Gastroesophageal sphincter (tissue), 4 donors: ENCODE results near the gene HSD17B3. TPM values are rescaled to one million over a fixed set of nuclear protein-coding genes. Genes with fewer than 3 reads are reported as not detected.
"Not testable (repeated sequence)": the region's sequence is repeated elsewhere in the genome, so short reads cannot be mapped to it uniquely, and the experiment has no call there.

Experiments
- ATAC-seq: fragments of 150-250 bp; one replicate; pipeline ENCODE4 v1.9.1; 2016; ENCODE audit warnings: mild to moderate bottlenecking, moderate library complexity
- H3K27ac ChIP-seq, 4 donors: fragments of 200-600 bp; sonication (generic) in 3 of 4; 1 replicate in 3 of 4; 2 replicates in 1 of 4; pipeline ENCODE4 v1.5.1; 2016 to 2019
- H3K27me3 ChIP-seq: fragments of 200-600 bp; sonication (generic); one replicate; pipeline ENCODE4 v1.5.1; 2019
- H3K36me3 ChIP-seq, 2 donors: fragments of 200-600 bp; sonication (generic); one replicate each; pipeline ENCODE4 v1.5.1; 2019; ENCODE audit warnings: control low read depth in 1 of 2
- H3K4me1 ChIP-seq, 3 donors: fragments of 200-600 bp; sonication (generic); 1 replicate in 2 of 3; 2 replicates in 1 of 3; pipeline ENCODE4 v1.5.1; 2016 to 2019; ENCODE audit warnings: control low read depth in 2 of 3
- H3K4me3 ChIP-seq, 2 donors: fragments of 200-600 bp; sonication (generic); one replicate each; pipeline ENCODE4 v1.5.1; 2019; ENCODE audit warnings: mild to moderate bottlenecking in 1 of 2, moderate library complexity in 1 of 2
- H3K9me3 ChIP-seq, 3 donors: fragments of 200-600 bp; sonication (generic); one replicate each; pipeline ENCODE4 v1.5.1; 2017 to 2019; ENCODE audit warnings: control low read depth in 2 of 3
- EP300 ChIP-seq: sonication (generic); formaldehyde crosslinking; IDR thresholded peaks from one replicate; pipeline ENCODE4 v1.6.1; 2017; ENCODE audit warnings: antibody characterized with exemption, mild to moderate bottlenecking
- POLR2A ChIP-seq, 2 donors: fragments of 450-650 bp; IDR thresholded peaks; one replicate each; pipeline ENCODE4 v1.6.1; 2017; ENCODE audit warnings: antibody characterized with exemption in 2 of 2, mild to moderate bottlenecking in 2 of 2, moderate library complexity in 1 of 2
- POLR2AphosphoS5 ChIP-seq: sonication (generic); formaldehyde crosslinking; IDR thresholded peaks from one replicate; pipeline ENCODE4 v1.6.1; 2017; ENCODE audit warnings: antibody characterized with exemption
- WGBS, 2 donors: methylation state at CpG; one replicate each; pipeline ENCODE4 v1.1.5; 2018; ENCODE audit warnings: low coverage in 1 of 2; 5-methylcytosine and 5-hydroxymethylcytosine counted together
- total RNA-seq, 4 donors: library from RNA; depleted of rRNA; stranded (reverse); fragments of >200 nt; gene quantifications; one replicate each; pipeline ENCODE4 v1.1.0, GENCODE V29; 2016
- TF ChIP-seq, protein P1 (sequence below), 4 experiments: fragments of 200-600 bp in 2 of 4; fragments of 450-650 bp in 2 of 4; sonication (generic) in 1 of 4; IDR thresholded peaks; one replicate each; pipeline ENCODE4 v1.5.1; 2017 to 2019; ENCODE audit warnings: antibody characterized with exemption in 4 of 4, mild to moderate bottlenecking in 2 of 4, moderate library complexity in 2 of 4

HSD17B3 gene
- total RNA-seq, 4 donors from 2014 or later, result 0.40 to 0.81 (median 0.78) TPM; not detected in 1

- no peaks in the 10 kb centered on the region for H3K4me1 ChIP-seq
- H3K36me3 ChIP-seq, result peaks cover 0 to 20% of the 10 kb centered on the region in 2 donors
- no peak for ATAC-seq
- H3K9me3 ChIP-seq, result peaks cover 0 to 7% (median 0%) of the 10 kb centered on the region in 3 donors
- H3K27ac ChIP-seq, result no peak overlapping the region
- 53 to 82% methylated on average over 3 to 7 of the region's 7 CpGs for WGBS, 2 donors
- H3K27me3 ChIP-seq, result no peaks in the 10 kb centered on the region
- TF ChIP-seq POLR2AphosphoS5, result no peak
- TF ChIP-seq EP300, result no peak
- no peak for TF ChIP-seq POLR2A (IDR thresholded peaks at IDR 0.05)
- TF ChIP-seq, protein P1, sequence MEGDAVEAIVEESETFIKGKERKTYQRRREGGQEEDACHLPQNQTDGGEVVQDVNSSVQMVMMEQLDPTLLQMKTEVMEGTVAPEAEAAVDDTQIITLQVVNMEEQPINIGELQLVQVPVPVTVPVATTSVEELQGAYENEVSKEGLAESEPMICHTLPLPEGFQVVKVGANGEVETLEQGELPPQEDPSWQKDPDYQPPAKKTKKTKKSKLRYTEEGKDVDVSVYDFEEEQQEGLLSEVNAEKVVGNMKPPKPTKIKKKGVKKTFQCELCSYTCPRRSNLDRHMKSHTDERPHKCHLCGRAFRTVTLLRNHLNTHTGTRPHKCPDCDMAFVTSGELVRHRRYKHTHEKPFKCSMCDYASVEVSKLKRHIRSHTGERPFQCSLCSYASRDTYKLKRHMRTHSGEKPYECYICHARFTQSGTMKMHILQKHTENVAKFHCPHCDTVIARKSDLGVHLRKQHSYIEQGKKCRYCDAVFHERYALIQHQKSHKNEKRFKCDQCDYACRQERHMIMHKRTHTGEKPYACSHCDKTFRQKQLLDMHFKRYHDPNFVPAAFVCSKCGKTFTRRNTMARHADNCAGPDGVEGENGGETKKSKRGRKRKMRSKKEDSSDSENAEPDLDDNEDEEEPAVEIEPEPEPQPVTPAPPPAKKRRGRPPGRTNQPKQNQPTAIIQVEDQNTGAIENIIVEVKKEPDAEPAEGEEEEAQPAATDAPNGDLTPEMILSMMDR (IDR thresholded peaks at IDR 0.05), result no peak
- H3K4me3 ChIP-seq, result no peak overlapping the region
These were observed 7.9 kb upstream of the HSD17B3 start for GRCh38 chr9:96309850-96310249.

DNA sequence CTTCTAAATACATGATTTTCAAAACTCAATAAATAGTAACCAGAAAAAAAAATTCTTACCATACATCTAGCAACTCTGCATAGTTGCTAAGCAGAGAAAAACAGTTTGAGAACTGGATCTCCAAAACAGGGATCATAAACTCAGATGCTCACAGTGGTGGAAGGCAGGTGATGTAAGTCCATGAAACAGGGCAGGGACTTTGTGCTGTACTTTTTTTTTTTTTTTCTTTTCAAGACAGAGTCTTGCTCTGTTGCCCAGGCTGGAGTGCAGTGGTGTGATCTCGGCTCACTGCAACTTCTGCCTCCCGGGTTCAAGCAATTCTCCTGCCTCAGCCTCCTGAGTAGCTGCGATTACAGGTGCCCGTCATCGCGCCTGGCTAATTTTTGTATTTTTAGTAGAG is 5.0 kb upstream of the HSD17B3 start:
- H3K27me3 ChIP-seq, H3K36me3 ChIP-seq, H3K9me3 ChIP-seq, ATAC-seq, H3K27ac ChIP-seq, H3K4me3 ChIP-seq, H3K4me1 ChIP-seq: not testable (repeated sequence)
- WGBS, 2 donors, result 93 to 98% methylated on average over 3 to 6 of the region's 6 CpGs

- TF ChIP-seq, protein P1 (IDR thresholded peaks at IDR 0.05), result no peak
- TF ChIP-seq EP300 (no peak), POLR2AphosphoS5 (no peak), POLR2A (IDR thresholded peaks at IDR 0.05) (no peak)
- Histone ChIP-seq H3K4me3 (no peak overlapping the region), H3K36me3 (no peaks in the 10 kb centered on the region), H3K27ac (no peak overlapping the region), H3K4me1 (no peaks in the 10 kb centered on the region), H3K27me3 (no peaks in the 10 kb centered on the region), H3K9me3 (no peaks in the 10 kb centered on the region)
- no peak for ATAC-seq
- 69 to 100% methylated on average over 2 to 4 of the region's 4 CpGs for WGBS, 2 donors
These were observed 3.2 kb upstream of the HSD17B3 start for GRCh38 chr9:96305171-96305570.

DNA sequence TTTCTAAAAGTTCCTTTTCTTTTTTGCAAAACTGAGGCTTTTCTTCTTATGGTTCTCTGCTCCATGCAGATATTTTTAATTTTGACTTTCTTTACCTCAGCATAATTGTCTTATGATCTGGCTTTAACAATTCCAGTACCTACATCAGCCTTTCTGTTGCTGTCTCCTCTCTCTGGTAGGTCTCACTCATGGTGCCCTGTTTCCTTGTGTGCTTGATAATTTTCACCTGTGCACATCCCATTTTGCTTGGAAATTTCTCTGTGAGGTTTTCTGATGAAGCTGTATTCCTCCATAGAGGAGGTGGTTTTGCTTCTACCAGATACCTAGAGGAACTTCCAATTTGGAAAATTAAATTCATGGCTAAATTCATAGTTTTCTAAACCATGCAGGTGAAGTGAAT is 2.3 kb upstream of the HSD17B3 start:
- ATAC-seq, result no peak
- Histone ChIP-seq H3K27me3 (no peaks in the 10 kb centered on the region), H3K4me1 (no peaks in the 10 kb centered on the region), H3K9me3 (no peaks in the 10 kb centered on the region), H3K4me3 (no peak overlapping the region), H3K36me3 (no peaks in the 10 kb centered on the region), H3K27ac (no peak overlapping the region)
- TF ChIP-seq POLR2A (IDR thresholded peaks at IDR 0.05) (no peak), POLR2AphosphoS5 (no peak), EP300 (no peak)
- TF ChIP-seq, protein P1 (IDR thresholded peaks at IDR 0.05), result no peak

GRCh38 chr9:96299823-96300222 is 2.2 kb downstream of the HSD17B3 start:
- no peaks in the 10 kb centered on the region for H3K9me3 ChIP-seq
- TF ChIP-seq, protein P1 (IDR thresholded peaks at IDR 0.05), result no peak
- TF ChIP-seq POLR2AphosphoS5 (no peak), POLR2A (IDR thresholded peaks at IDR 0.05) (no peak), EP300 (no peak)
- H3K4me3 ChIP-seq, result no peak overlapping the region
- no peaks in the 10 kb centered on the region for H3K4me1 ChIP-seq
- ATAC-seq, result no peak
- 44 to 100% methylated on average over 1 to 2 of the region's 4 CpGs for whole genome bisulfite sequencing, 2 donors
- no peaks in the 10 kb centered on the region for H3K36me3 ChIP-seq
- H3K27ac ChIP-seq, result no peak overlapping the region
- H3K27me3 ChIP-seq, result no peaks in the 10 kb centered on the region

DNA sequence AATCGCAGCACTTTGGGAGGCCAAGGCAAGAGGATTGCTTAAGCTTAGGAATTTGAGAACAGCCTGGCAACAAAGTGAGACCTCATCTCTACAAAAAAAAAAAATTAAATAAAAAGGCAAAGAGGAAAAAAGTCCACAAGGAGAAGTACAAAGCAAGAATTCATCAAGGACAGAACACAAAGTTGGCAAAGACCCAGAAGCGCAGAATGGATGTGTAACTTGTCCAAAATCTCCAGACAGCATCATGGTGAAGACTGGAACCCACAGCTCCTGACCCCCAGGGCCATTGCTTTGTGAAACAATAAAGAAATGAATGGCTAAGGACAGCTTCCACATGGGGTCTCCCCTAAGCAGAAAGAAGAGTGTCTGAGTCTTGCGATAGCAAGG is 7.8 kb downstream of the HSD17B3 start:
- WGBS, 2 donors, result 55 to 94% methylated on average over 2 to 3 of the region's 3 CpGs
- no peak overlapping the region for H3K4me3 ChIP-seq
- no peaks in the 10 kb centered on the region for H3K36me3 ChIP-seq
- no peaks in the 10 kb centered on the region for H3K4me1 ChIP-seq
- TF ChIP-seq EP300 (no peak), POLR2AphosphoS5 (no peak)
- TF ChIP-seq, protein P1 (IDR thresholded peaks at IDR 0.05), result no peak
- ATAC-seq, result no peak
- no peaks in the 10 kb centered on the region for H3K9me3 ChIP-seq
- no peak overlapping the region for H3K27ac ChIP-seq
- H3K27me3 ChIP-seq, result no peaks in the 10 kb centered on the region
